Erythroblast (primary cell): ENCODE data around the gene SNRNP35.

ENCODE experiments used
- GATA1 ChIP-seq: IDR thresholded peaks from 2 replicates; pipeline ENCODE4 v1.6.1; 2011; ENCODE audit warnings: low read depth, mild to moderate bottlenecking, control low read depth, low read length, moderate library complexity
- POLR2A ChIP-seq: IDR thresholded peaks from 2 replicates; pipeline ENCODE4 v1.6.1; 2011; ENCODE audit warnings: mild to moderate bottlenecking, low read length

DNA sequence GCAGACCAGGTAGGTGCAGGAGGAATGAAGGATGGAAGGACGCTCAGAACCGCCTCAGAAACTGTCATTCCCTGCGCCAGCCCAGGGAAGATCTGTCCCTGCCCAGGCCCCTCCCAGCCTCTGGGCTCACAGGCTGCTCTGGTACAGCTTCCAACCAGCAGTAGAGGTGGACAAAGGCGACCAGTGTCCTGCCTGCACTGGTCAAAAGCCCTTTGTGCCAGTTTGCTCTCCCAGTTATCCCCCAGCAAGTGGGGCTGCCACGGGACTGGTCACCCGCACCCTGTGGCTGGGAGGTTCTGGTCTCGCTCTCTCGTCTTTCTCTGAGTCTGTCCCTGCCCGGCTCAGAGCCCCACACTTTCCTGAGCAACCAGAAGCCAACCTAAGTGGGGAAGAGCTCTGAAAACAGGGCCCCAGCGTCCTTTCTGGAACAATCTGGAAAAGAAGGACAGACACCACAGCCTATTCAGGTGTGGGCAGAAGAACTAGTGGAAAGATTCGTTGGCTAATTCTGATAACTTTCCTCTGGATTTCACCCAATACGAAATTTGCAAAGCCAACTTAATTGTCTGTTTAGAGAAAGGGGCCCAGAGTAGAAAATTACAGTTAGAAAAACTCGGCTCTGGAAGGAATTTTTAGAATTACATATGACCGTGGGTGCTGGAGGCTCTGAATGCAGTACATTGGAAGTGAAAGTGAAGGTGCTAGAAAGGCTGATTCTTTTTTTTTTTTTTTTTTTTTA is 21.7 kb downstream of the SNRNP35 start:
- TF ChIP-seq POLR2A (no peak), GATA1 (no peak)
